ENCODE measurements around the gene SKAP1.

GRCh38 chr17:48175692-48176470, 254.1 kb downstream of the SKAP1 start:
- TF ChIP-seq CTCF (conservative IDR thresholded peaks at IDR 0.05; ENCODE audit: low read length) (no peak), EZH2phosphoT487 (IDR thresholded peaks at IDR 0.05; ENCODE audit: borderline replicate concordance, low read depth, low read length) (no peak)

Data from OCI-LY7 (cell line).